DMS79 treated with DMSO at 0.1 percent for 48 hours (cell line): Measurements from ENCODE around the gene NLGN2.
"Not testable (repeated sequence)": the region's sequence is repeated elsewhere in the genome, so short reads cannot be mapped to it uniquely, and the experiment has no call there.

Experiments
- DNase-seq: peaks from one replicate; lab custom pipeline; 2025; lab: John Stamatoyannopoulos, UW

Gene NLGN2

DNA sequence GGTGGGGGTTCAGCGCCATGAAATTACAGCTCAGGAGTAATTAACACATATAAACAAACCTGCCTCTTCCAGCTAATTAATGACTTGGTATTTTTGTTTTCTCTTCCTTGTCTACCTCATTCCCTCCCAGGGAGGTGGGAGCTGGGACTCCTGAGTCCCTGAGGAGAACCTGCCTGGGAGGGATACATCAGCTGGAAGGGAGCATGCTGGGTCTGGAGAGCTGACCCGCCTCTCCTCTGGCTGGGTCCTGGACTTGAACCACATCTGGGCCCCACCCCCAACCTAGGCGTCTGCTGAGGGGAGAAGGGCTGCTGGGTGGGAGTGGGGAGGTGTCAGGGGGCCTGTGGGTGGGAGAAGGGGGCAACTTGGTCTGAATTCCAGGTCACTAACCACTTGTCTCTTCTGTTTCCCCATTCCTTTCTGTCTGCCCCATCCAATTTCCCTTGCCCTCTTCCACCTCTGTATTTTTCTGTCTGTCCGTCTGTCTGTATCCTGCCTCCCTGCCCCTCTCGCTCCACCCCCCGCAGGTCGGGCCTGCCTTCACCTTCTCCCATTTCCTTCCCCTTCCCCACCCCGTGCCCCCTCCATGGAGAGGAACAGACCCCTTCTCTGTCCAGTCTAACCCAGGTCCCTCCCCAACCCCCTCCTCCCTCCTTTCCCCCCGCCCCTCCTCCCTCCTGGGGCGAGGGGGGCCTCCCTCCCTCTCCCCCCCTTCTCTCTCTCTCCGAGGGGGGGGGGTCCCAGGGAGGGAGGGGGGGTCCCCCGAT is at the start of gene NLGN2:
Gene NLGN2 (plus strand): TSS at position 361 of the 767 bp plus-strand sequence. CDS start 411 bp downstream, outside the sequence.
- no peak for DNase-seq

DNA sequence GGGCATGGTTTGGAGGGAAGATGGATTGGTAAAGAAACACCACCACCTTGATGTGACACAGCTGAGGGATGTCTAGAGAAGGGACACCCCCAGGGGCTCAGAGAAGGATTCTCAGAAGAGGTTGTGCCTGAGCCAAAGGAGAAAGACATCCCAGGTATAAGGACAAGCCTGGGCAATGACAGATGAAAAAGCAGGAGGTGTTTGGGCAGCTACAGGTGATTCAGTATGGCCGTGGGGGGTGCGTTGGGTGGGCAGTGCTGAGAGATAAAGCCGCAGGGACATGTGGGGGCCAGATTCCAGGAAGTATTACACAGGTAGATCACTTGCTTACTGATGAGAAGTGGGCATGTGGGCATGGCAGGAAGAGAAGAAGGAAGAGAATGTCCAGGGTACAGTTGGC is 45.7 kb upstream of the NLGN2 start:
- no peak for DNase-seq

DNA sequence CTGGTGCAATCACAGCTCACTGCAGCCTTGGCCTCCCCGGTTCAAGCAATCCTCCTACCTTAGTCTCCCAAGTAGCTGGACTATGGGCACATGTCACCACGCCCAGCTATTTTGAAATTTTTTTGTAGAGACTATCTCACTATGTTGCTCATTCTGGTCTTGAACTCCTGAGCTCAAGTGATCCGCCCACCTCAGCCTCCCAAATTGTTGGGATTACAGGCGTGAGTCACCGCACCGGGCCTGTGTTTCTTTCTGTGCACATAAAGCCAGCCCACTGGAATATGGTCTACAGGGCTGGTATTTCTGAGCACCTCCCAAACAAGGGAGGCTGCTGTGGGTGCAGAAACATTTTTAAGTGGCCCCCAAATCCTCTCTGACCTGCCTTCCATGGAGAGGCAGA is 44.3 kb upstream of the NLGN2 start:
- no peak for DNase-seq

DNA sequence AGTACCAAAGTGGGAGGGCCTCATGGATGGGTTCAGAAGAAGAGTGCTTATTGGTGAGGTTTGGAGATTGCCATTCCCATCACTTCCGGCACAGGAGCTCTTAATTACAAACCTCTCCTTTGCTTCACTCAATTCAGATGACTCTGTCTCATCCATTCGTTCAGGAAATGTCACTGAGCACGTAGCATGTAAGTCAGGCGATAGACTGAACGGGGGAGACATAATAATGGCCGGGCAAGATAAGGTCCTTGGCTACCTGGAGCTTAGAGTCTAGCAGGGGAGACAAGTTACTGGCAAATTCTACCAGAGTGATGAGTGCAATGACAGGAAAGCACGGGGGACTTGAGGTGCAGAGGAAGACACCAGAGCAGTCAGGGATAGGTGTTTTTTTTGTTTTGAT is 41.7 kb upstream of the NLGN2 start:
- DNase-seq = not testable (repeated sequence)

DNA sequence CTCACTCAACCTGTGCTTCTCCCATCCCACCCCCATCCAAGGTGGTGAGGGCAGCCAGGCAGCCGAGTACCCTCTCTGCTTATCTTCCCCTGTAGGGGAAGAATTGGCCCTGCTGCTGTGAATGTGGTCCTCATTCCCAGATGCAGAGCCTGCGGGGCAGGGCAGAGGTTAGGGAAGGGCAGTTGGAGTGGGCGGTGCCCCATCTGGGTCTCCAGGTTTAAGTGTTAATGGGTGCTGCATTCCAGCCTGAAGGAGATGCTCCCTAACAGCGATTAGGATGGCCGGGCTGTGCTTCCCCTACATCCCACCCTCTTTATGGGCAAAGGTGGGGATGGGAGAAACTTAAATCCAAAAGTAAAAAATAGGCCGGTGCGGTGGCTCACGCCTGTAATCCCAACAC is 40.6 kb upstream of the NLGN2 start:
- no peak for DNase-seq

DNA sequence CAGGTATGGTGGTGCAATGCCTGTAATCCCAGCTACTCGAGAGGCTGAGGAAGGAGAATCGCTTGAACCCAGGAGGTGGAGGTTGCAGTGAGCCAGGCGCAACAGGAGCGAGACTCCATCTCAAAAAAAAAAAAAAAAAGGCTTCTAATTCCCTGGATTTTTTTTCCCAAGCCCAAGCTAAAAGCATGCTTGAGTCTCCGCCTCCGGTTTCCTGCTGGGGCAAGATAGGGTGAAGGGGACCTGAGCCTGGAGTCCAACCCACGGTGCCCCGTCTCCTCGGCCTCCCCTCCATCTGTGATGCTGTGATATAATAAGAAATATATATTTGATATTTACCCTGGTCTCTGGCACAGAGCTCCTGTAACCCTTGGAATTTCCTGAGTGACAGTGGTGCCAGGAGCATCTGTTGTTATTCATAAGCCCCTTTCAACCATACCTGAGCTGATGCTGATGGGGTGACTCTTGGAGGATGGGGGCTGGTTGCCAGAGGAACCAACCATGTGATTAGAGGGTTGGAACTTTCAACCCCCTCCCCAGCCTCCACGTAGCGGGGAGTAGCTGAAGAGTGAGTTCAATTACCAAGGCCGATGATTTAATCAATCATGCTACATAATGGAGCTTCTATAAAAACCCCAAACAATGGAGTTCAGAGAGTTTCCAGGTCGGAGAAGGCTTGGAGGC is 39.6 kb upstream of the NLGN2 start:
- DNase-seq = no peak

DNA sequence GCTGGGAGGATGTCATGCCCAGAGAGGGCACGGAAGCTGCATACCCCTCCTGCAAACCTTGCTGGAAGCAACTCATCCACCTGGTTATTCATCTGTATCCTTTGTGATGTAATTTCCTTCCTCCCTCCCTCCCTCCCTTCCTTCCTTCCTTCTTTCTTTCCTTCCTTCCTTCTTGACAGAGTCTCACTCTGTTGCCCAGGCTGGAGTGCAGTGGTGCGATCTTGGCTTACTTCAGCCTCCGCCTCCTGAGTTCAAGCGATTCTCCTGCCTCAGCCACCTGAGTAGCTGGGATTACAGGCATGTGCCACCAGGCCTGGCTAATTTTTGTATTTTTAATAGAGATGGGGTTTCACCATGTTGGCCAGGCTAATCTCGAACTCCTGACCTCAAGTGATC is 39.0 kb upstream of the NLGN2 start:
- not testable (repeated sequence) for DNase-seq

DNA sequence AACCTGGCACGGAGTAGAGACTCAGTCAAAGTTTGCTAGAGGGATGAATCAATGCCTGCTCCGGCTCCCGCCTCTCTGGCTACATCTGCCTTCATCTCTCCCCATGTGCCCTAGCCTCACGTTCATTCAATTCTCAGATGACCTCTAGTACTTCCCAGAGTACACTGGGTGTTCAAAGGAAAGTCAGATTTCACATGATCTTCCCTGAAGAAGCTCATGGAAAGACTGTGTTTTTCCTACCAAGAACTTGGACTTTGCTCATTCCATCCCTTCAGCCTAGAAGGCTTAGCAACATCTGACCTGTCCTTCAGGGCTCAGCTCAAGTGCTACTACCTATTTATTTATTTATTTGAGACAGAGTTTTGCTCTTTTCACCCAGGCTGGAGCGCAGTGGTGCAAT is 37.8 kb upstream of the NLGN2 start:
- no peak for DNase-seq

DNA sequence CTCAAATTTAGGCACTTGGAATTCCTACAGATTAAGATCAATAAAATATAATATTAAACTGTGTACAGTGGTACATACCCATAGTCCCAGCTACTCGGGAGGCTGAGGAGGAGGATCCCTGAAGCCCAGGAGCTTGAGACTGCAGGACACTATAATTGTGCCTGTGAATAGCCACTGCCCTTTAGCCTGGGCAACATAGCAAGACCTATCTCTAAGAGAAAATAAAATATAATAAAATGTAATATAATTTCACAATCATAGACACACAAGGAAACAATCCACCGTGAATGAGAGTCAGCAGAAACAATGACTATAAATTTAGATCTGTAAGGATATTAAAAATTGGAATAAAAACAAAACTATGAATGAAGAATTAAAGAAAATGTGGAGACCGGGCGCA is 36.8 kb upstream of the NLGN2 start:
- DNase-seq = no peak

DNA sequence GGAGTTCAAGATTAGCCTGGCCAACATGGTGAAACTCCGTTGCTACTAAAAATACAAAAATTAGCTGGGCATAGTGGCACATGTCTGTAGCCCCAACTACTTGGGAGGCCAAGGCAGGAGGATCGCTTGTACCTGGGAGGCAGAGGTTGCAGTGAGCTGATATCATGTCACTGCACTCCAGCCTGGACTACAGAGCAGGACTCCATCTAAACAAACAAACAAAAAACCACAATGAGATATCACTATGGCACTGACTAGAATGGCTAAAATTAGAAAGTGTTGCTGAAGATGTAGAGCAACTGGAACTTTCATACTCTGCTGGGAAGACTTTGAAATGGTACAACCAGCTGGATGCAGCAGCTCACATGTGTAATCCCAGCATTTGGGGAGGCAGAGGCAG is 33.3 kb upstream of the NLGN2 start:
- no peak for DNase-seq

DNA sequence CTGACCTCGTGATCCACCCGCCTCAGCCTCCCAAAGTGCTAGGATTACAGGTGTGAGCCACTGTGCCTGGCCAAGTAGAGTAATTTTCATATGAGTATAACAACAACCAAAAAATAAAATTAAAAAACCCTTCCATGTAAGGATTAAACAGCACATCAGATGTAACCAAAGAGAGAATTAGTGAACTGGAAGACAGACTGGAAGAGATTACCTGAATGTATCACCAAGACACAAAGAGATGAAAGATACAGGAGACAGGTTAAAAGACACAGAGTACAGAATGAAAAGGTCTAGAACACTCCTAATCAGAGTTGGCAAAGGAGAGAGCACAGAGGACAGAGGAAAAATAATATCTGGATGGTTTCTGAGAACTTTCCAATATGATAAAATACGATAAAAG is 28.5 kb upstream of the NLGN2 start:
- no peak for DNase-seq

DNA sequence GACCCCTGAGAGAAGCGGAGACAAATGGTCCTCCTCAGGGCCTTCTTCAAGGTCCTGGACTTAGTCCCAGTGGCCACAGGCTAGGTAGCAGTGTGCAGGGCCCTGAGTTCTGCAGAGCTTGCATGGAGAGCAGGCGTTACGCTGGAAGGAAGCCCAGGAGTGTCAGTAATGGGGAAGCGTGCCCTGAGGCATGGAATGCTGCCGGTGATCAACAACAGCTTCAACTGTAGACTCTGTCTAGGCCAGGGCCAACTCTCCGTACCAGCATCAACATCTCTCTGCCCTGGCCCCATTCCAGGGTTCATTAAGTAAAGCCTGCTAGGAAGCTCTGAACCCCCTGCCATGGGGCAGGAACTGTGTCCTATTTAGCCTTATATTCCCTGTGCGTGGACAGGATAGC is 27.3 kb upstream of the NLGN2 start:
- peak; percentile 39 for DNase-seq

DNA sequence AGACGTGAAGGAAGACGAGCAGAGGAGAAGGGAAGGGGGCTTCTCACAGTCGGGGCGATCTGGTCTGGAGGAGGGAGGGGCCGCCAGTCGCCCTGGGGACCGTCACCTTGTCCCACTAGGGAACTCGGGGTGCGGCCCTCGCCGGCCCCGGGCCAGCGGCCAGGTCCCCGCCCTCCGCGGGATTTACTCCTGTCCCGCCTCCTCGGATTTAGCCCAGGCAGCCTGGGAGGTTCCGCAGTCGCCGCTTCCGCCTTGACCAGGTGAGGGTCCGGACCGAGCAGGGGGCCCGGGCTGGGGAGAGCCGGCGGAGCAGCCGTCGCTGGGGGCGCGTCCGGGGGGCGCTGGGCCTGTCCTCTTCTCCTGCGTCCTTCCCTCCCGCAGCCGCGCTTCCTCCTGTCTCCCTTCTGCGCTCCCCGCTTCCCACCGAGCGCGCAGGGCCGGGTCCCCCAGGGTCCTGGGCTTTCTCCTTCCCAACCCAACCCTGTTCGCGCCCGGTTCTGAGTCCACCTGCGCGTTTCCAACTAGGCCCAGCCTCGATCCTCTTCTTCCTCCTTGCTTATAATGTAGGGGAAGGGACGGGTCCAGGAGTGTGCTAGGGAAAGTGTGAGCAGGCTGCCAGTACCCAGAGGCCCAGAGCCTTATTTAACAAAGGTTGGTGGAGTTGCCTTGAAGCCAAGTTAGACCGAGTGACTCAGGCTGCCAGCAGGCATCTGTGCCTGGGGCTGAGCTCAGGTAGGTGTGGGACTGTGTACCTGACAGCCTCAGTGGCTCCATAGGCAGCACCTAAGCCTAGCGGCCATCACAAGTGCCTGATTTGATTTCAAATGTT is 26.6 kb upstream of the NLGN2 start, which contains the start of gene TNK1:
Gene TNK1 (plus strand): TSS at position 235 of the 829 bp plus-strand sequence. CDS start 1,838 bp downstream, outside the sequence.
- peak; percentile 44 for DNase-seq

DNA sequence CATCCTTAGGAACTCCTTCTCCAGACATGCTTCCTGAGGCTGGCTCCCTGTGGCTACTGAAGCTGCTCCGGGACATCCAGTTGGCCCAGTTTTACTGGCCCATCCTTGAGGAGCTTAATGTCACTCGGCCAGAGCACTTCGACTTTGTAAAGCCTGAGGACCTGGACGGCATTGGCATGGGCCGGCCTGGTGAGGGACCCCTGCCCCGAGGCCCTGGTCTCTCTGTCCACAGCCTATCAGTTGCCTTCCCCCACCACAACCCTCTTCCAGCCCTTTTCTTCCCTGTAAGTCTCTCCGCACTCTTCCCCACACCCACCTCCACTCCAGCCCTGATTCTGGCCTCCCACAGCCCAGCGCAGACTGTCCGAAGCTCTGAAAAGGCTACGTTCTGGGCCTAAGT is 24.7 kb upstream of the NLGN2 start:
- DNase-seq = no peak

DNA sequence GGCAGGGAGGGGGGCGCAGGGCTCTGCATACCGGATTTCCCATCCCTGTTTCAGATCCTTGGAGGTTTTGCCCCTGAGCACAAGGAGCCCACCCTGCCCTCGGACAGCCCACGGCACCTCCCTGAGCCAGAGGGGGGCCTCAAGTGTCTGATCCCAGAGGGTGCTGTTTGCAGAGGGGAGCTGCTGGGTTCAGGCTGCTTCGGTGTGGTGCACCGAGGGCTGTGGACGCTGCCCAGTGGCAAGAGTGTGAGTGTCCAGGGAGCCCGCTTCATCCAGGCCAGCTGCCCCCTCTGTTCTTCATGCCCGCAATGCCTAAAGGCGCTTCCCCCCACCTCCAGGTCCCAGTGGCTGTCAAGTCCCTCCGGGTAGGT is 24.3 kb upstream of the NLGN2 start:
- no peak for DNase-seq

DNA sequence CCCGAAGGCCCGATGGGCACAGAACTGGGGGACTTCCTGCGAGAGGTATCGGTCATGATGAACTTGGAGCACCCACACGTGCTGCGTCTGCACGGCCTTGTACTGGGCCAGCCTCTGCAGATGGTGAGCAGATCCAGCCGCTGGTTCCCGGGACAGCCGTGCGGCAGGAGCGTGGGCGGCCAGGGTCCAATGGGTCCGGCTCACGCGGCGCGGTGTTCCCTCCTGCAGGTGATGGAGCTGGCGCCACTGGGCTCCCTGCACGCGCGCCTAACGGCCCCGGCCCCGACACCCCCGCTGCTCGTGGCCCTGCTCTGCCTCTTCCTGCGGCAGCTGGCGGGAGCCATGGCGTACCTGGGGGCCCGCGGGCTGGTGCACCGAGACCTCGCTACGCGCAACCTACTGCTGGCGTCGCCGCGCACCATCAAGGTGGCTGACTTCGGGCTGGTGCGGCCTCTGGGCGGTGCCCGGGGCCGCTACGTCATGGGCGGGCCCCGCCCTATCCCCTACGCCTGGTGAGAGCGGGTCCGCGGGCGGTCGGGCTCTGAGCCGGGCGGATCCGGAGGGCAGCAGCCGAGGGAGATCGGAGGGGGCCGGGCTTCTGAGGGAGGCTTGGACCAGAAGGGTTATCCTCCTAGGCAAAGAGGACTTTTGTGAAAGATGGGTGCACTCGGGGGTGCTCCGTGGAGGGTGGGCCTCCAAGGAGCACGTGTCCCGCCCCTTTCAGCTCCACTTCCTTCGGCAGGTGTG is 23.7 kb upstream of the NLGN2 start:
- peak; percentile 69 for DNase-seq

DNA sequence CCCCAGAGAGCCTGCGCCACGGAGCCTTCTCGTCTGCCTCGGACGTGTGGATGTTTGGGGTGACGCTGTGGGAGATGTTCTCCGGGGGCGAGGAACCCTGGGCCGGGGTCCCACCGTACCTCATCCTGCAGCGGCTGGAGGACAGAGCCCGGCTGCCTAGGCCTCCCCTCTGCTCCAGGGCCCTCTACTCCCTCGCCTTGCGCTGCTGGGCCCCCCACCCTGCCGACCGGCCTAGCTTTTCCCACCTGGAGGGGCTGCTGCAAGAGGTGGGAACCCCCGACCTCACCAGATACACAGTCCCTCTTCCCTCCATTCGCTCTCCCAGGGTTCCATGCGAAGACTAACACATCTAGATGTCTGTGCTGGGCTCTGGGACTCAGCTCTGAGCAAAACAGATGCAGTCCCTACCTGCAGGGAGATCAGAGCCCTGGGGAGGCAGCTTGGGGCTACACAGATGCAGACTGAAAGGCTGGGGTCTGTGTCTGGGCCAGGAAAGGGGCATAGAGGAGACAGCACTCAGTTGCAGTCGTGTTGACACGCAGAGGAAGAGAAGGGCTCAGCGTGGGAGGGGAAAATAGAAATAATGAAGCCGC is 23.1 kb upstream of the NLGN2 start:
- no peak for DNase-seq

DNA sequence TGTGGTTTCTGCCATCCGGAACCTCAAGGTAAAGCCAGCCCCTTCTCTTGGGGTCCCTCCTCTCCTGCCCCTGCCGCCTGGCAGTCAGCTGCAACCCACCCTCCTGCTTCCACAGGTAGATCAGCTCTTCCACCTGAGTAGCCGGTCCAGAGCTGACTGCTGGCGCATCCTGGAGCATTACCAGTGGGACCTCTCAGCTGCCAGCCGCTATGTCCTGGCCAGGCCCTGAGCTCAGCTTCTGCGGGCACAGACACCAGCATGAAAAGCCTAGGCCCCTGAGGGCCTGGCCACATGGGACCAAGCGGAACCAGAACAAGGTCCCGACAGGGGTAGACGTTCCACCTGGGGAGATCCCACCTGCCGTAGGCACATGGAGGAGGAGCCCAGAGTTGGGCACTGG is 18.8 kb upstream of the NLGN2 start:
- DNase-seq = no peak

DNA sequence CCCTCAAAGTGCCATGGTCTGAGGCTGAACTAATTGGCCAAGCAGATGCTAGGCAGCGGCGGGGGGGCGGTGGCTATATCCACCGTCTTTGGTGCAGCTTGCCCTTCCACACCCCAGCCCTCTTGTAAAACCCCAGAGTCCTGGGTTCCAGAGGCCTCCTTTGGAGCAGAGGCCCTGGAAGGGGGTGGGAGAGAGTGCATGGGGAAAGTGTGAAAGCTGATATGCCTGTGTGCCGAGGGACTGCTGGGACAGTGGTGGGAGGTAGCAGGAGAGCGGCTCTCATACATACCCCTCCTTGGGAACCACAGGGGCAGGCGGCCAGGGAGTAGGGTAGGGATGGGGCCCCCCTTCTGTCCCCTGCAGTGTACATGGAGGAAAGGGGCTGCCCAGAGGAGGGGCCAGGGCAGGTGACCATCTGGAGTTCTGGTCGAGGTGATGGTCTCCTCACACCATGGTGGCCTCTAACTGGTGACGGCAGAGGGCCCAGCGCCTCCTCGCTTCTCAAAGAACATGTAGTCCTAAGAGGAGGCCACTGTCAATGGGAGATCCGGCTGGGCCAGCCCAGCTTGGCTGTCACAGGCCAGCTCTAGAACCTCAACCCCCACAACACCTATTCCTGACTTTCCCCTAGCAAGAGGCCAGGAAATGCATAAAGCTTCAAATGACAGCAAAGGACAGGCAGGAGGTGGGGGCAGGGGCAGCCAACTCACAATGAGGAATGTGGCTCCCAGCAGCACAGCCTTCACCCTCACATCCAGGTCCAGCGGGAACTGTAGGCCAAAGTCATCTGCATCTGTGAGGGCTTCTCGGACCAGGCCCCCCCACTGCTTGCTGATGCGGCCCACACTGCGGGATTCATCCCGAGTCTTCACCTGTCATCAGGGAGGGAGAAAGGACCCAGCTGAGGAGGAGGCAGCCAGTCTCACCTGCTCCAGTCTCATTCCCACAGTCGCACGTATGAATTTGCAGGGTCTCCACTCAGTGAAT is 17.4 kb upstream of the NLGN2 start:
- DNase-seq = no peak

DNA sequence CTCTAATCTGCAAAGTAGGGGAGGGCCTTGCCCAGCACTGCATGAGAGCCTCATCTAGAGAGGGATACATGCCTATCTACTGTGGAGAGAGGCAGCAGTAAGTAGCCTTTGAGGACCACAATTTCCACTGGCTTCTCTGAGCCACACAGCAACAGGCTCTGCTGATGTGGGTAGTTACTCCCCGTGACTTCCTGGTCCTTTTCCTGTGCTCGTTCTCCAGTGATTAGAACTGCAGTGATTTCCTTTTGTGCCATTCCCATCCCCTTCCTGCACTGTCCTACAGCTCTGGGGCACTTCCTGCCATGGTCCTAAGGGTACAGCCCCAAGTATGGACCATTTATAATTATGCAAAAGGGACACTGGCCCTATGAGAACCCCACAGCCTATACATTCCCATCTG is 16.3 kb upstream of the NLGN2 start:
- no peak for DNase-seq
